Stromal cell of bone marrow (primary cell): ENCODE measurements around the gene JAKMIP3.
"Not testable (repeated sequence)": the region's sequence is repeated elsewhere in the genome, so short reads cannot be mapped to it uniquely, and the experiment has no call there.

Source experiments
- DNase-seq: peaks from one replicate; pipeline ENCODE4 v3.0.0-alpha.2; 2012; ENCODE audit warnings: low read depth

The JAKMIP3 gene

GRCh38 chr10:132064771-132065437 lies 842 bp upstream of the JAKMIP3 start:
- DNase-seq: no peak

GRCh38 chr10:132066186-132066585 lies 440 bp downstream of the JAKMIP3 start:
- no peak for DNase-seq

DNA sequence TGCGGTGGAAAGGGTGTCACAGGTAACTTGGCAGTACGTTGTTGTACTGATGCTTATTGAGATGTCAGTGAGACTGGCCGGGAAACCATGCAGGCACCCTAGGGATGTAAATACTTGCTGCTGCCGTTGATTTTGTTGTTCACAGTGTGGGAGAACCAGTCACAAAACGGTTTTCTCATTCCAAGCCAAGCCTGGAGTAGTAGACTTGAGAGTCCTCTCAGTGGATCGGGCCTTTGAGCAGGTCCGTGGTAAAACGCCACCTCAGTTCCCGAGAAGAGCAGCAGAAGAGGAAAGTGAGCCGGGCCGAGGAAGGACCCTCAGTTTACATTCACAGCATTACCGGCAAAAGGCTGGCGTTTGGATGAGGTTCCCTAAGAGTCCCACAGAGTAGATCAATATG lies 1.1 kb downstream of the JAKMIP3 start:
- DNase-seq: no peak

DNA sequence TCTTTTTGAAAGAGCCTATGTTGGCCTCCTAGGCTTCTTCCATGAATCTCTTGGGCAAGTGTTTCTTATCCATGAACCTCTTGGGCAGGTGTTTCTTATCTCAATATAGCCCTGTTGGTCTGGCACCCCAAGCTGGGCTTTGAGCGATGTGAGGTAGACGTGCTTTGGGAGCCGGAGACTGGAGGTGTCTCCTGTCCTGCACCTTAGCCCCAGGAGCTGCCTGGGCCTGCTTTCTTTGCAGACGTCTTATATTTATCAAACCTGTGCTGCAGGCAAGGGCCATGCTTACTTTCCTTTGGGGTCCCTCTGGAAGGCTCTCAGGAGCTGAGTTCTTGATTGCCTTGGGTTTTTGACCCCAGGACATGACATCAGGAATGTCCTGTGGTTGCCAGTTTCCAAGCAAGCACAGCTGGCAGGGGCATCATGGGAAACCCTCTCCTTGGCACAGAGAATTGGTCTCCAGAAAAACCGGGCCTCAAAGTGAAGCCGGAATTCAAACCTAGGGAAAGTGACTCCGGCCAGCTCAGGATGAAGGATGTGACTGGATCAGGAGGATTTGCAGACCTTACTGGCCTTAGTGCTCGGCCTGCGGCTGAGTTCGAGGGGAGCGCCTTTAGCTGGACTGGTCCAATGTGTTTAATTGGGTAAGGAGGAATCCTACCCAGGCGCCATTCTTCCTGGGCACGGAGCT lies 2.8 kb downstream of the JAKMIP3 start:
- no peak for DNase-seq

DNA sequence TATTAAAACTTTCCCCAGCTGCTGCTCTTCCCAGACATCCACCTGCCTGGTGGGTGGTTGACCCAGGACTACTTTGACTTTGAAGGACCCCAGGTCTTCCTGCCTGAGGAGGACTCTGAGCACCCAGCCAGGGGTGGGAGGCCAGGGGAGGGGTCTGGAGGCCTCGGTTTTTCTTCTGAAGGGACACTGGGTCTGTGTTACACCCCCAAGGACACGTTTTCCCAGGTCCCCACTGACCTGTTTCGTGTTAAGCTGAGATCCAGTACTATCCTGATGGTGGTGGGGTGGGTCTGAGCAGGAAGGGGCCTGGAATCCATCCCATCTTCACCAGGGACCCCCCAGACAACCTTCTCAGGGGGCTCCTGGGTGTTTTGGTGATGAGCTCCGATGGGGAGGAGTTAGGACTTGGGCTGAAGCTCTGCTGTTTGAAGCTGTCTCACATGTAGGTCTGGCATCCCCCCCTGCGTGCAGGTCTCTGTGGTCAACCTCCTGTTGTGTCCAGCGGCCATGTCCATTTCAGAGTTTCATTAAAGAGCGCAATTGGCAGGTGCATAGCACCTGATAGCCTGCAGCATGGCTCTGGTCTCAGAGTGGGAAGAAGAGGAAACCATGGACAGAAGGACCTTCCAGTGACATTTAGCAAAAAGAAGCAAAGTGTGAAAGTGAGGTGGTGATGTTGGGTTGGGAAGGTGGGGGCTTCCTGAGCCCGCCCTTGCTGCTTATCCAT lies 3.5 kb downstream of the JAKMIP3 start:
- no peak for DNase-seq

DNA sequence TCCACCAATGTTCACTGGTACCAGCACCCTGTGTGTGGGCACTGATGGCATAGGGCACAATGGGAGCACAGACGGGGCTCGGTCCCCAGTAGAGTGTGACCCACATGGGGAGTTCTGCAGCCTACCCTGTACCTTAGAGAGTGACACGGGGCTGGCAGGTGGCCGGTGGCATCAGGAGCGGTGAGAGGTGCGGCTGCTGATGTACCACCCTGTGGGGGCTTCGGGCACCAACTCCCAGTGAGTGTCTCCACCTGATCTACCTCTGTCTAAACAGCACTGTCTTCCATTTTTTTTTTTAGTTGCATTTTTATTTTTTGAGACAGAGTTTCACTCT lies 4.1 kb downstream of the JAKMIP3 start:
- no peak for DNase-seq

GRCh38 chr10:132070724-132071123 lies 5.0 kb downstream of the JAKMIP3 start:
- DNase-seq: no peak

GRCh38 chr10:132071667-132072066 lies 5.9 kb downstream of the JAKMIP3 start:
- DNase-seq: no peak

DNA sequence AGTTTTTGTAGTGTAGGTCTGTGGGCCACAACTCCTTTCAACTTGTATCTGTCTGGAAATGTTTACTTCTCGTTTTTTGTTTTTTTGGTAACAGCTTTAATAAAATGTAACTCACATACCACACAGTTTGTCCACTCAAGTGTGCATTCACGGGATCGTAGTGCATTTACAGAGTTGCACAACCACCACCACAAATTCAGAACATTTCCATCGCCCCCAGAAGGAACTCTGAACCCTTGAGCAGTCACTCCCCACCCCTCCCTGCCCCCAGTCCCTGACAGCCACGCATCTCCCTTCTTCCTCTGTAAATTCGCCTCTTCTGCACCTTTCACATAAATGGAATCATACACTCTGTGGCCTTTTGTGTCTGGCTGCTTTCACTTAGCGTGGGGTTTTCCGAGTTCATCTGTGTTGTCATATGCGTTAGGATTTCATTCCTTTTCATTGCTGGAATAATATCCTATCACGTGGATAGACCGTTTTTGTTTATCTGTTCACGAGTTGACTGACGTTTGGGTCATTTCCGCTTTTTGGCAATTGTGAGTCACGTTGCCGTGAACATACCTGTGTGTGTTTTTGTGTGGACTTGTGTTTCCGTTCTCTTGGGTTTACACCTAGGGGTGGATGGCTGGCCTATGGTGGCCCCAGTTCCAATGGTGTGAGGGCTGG lies 10.3 kb downstream of the JAKMIP3 start:
- no peak for DNase-seq

GRCh38 chr10:132076578-132077081 lies 10.9 kb downstream of the JAKMIP3 start:
- no peak for DNase-seq

- DNase-seq: no peak
These were observed 11.3 kb downstream of the JAKMIP3 start for GRCh38 chr10:132077091-132077490.

GRCh38 chr10:132078746-132079345 lies 13.1 kb downstream of the JAKMIP3 start:
- no peak for DNase-seq

DNA sequence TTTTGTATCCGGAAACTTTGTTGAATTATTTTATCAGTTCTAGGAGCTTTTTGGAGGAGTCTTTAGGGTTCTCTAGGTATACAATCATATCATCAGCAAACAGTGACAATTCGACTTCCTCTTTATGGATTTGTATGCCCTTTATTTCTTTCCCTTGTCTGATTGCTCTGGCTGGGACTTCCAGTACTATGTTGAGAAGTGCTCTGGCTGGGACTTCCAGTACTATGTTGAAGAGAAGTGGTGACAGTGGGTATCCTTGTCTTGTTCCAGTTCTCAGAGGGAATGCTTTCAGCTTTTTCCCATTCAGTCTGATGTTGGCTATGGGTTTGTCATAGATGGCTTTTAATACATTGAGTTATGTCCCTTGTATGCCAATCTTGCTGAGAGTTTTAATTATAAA lies 18.6 kb downstream of the JAKMIP3 start:
- DNase-seq: not testable (repeated sequence)

- DNase-seq: not testable (repeated sequence)
These were observed 27.5 kb downstream of the JAKMIP3 start for GRCh38 chr10:132093236-132093635.

DNA sequence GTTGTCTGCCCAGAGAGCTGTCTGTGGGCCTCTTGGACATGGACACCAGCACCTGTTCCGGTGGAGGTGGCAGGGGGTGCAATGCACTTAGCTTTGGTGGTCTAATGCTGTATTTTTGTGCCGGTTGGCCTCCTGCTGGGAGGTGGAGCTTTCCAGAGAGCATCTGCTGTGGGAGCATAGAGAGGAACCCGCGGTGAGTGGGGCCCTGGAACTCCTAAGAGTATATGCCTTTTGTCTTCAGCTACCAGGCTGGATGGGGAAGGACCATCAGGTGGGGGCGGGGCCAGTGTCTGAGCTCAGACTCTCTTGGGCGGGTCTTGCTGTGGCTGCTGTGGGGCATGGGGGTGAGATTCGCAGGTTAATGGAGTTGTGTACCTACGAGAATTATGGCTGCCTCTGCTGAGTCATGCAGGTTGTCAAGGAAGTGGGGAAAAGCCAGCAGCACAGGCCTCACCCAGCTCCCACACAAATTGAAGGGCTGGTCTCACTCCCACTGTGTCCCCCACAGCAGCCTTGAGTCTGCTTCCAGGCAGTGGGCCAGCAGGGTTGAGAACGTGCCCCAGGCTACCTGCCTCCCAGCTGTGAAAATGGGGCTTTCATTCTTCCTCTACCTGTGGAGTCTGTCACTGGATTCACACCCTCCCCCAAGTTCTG lies 29.0 kb downstream of the JAKMIP3 start:
- DNase-seq: no peak

DNA sequence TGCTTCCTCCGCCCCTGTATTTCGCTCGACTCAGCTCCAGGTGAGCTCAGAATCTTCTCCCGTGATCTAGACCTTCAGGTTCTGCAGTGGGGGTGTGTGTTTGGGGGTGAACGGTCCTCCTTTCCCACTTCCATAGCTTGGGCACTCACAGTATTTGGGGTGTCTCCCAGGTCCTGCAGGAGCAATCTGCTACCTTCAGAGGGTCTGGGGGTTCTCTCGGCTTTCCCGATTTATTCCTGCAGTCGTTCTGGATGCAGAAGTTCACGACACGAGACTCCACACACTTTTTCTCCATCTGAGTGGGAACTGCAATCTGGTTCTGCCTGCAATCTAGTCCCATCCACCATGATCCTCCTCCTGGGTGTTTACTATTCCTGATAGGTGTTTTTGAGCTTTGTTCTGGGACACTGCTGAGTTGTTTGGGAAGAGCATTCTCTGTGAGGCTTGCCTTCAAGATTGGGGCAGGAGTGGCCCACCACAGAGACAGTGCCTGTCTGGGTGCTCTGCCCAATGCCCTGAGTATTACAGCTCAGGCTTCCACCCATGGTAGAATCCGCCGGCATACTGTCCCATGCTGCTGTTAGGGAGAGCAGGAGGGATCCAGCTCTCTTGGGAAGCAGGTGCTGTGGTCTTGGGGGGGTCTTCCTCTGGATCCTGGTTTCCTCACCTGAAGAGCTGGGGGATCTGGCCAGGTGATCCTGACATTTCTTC lies 29.8 kb downstream of the JAKMIP3 start:
- no peak for DNase-seq

GRCh38 chr10:132096223-132096622 lies 30.5 kb downstream of the JAKMIP3 start:
- DNase-seq: no peak

DNA sequence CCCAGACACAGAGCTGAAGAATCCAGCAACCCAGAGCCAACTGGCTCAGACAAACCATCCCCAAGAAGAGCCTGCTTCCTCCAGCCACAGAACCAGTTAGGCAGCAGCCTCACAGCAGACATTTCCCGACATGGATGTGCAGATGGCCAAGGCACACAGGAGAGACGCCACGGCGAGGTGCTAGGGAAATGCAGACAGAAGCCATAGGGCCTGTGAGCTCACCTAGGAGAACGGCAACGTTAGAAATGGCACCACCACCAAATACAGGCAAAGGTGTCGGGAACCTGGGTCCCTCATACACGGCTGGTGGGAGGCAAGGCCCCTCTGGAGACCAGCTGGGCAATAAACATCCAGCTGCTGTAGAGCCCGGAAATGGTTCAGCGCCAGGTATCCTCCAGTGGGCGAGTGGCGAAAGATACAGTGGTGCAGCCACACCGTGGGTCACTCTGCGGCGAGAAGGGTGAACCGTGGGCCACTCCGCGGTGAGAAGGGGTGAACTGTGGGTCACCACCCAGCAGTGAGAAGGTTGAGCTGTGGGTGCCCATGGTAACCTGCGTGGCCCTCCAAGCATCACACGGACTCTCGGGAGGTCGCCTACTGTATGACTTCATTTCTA lies 31.2 kb downstream of the JAKMIP3 start:
- no peak for DNase-seq

DNA sequence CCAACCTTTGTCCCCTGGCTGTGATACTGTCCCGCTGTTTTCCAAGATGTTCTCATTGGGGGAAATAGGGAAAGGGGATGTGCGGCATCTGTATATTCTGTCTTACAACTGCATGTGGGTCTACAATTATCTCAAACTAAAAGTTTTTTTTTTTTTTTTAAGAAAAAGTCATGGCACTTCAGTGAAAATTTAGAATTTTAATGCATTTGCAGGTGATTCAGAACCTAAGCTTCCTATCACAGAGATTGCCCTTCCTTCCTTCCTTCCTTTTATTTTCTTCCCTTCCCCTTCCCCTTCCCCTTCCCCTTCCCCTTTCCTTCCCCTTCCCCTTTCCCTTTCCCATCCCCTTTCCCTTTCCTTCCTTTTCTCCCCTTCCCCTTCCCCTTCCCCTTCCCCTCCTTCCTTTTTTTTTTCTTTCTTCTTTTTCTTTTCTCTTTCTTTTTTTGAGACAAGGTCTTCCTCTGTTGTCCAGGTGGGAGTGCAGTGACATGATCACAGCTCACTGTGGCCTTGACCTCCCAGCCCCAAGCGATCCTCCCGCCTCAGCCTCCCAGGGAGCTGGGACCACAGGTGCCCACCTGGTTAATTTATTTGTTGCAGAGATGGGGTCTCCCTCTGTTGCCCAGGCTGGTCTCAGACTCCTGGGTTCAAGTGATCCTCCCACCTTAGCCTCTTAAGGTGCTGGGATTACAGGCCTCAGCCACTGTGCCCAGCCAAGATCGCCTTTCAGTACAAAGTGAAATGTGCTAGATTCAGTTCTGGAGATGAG lies 32.0 kb downstream of the JAKMIP3 start:
- DNase-seq: no peak
